ENCODE data around the gene PRKCA.

DNA sequence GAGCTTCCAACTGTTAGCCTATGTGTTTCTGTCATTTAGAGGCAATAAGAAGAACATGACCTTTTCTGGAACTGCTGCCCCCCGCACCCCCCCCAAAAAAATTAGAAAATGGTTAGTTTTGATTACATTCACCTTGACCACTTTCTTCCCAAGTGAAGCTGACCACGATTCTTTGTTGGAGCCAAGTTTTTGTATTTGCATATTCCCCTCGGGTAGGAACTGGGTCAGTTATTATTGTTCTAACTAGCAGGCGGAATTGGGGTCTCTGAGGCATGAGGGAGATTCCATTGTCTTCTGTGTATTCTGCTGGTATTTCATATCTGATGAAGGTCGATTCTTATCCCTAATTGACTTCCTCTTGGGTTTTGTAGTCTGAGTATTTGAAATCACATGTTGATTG lies 231.6 kb downstream of the PRKCA start:
- TF ChIP-seq TBL1XR1 (IDR thresholded peaks at IDR 0.05; ENCODE audit: low read depth, low read length): no peak
- TF ChIP-seq ZNF24 (IDR thresholded peaks at IDR 0.05): no peak
- no peak for TF ChIP-seq ZZZ3 (IDR thresholded peaks at IDR 0.05; ENCODE audit: control insufficient read depth, insufficient read length, low read depth)
- TF ChIP-seq, protein P1, sequence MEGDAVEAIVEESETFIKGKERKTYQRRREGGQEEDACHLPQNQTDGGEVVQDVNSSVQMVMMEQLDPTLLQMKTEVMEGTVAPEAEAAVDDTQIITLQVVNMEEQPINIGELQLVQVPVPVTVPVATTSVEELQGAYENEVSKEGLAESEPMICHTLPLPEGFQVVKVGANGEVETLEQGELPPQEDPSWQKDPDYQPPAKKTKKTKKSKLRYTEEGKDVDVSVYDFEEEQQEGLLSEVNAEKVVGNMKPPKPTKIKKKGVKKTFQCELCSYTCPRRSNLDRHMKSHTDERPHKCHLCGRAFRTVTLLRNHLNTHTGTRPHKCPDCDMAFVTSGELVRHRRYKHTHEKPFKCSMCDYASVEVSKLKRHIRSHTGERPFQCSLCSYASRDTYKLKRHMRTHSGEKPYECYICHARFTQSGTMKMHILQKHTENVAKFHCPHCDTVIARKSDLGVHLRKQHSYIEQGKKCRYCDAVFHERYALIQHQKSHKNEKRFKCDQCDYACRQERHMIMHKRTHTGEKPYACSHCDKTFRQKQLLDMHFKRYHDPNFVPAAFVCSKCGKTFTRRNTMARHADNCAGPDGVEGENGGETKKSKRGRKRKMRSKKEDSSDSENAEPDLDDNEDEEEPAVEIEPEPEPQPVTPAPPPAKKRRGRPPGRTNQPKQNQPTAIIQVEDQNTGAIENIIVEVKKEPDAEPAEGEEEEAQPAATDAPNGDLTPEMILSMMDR (IDR thresholded peaks at IDR 0.05 in 2 of 3, conservative IDR thresholded peaks at IDR 0.05 in 1 of 3; ENCODE audit: control insufficient read depth in 2 of 3, extremely low read depth in 1 of 3, insufficient read depth in 1 of 3, low read depth in 3 of 3, low read length in 3 of 3): no peak
- TF ChIP-seq KDM1A (IDR thresholded peaks at IDR 0.05; ENCODE audit: borderline replicate concordance): no peak
- TF ChIP-seq RCOR1 (conservative IDR thresholded peaks at IDR 0.05; ENCODE audit: low read depth, low read length): no peak
- no peak for TF ChIP-seq POLR2A (IDR thresholded peaks at IDR 0.05; ENCODE audit: low read depth, low read length)
- TF ChIP-seq RFX5 (IDR thresholded peaks at IDR 0.05; ENCODE audit: low read depth, low read length): no peak
- no peak for TF ChIP-seq HCFC1 (IDR thresholded peaks at IDR 0.05; ENCODE audit: low read length)
- TF ChIP-seq ZNF207 (IDR thresholded peaks at IDR 0.05; ENCODE audit: borderline replicate concordance): no peak
- no peak for TF ChIP-seq USF2 (IDR thresholded peaks at IDR 0.05; ENCODE audit: borderline replicate concordance, low read depth, low read length)
- no peak for TF ChIP-seq RBBP5 (conservative IDR thresholded peaks at IDR 0.05)
- TF ChIP-seq ZNF274 (IDR thresholded peaks at IDR 0.05; ENCODE audit: insufficient read depth, insufficient read length): no peak

All from GM12878 (cell line).